MM.1S (cell line): ENCODE data around the gene ABCB4.

Experiments used
- DNase-seq: peaks from one replicate; pipeline ENCODE4 v3.0.0-alpha.2; 2015
- H2AFZ ChIP-seq: fragments of 300-600 bp; sonication (generic); 2 replicates; pipeline ENCODE4 v1.6.0; 2016; ENCODE audit warnings: antibody characterized with exemption, low read length
- H3F3A ChIP-seq: fragments of 300-600 bp; sonication (generic); 2 replicates; pipeline ENCODE4 v1.6.1; 2016; ENCODE audit warnings: mild to moderate bottlenecking, antibody characterized with exemption, low read length, moderate library complexity, mixed read lengths; ENCODE audit not compliant: insufficient read depth
- H3K27ac ChIP-seq: fragments of 300-600 bp; sonication (generic); 2 replicates; pipeline ENCODE4 v1.5.1; 2016; ENCODE audit warnings: mild to moderate bottlenecking, low read length
- H3K27me3 ChIP-seq: fragments of 300-600 bp; sonication (generic); replicated peaks from 2 replicates; pipeline ENCODE4 v1.6.0; 2016; ENCODE audit warnings: low read length; ENCODE audit not compliant: insufficient read depth
- H3K36me3 ChIP-seq: fragments of 300-600 bp; sonication (generic); replicated peaks from 2 replicates; pipeline ENCODE4 v1.6.1; 2016; ENCODE audit warnings: mild to moderate bottlenecking, low read length, mixed read lengths; ENCODE audit not compliant: insufficient read depth
- H3K4me1 ChIP-seq: fragments of 300-600 bp; sonication (generic); 2 replicates; pipeline ENCODE4 v1.6.1; 2016; ENCODE audit warnings: low read length, mixed read lengths
- H3K4me2 ChIP-seq: fragments of 300-600 bp; sonication (generic); 2 replicates; pipeline ENCODE4 v1.6.0; 2016; ENCODE audit warnings: low read depth, low read length
- H3K4me3 ChIP-seq: fragments of 300-600 bp; sonication (generic); 2 replicates; pipeline ENCODE4 v1.5.1; 2016; ENCODE audit warnings: low read length, mixed read lengths
- H3K79me2 ChIP-seq: fragments of 300-600 bp; sonication (generic); 2 replicates; pipeline ENCODE4 v1.6.1; 2016; ENCODE audit warnings: mixed run types, low read length, mixed read lengths
- H3K9ac ChIP-seq: fragments of 300-600 bp; sonication (generic); 2 replicates; pipeline ENCODE4 v1.6.1; 2016; ENCODE audit warnings: low read length, mixed read lengths
- H3K9me2 ChIP-seq: fragments of 300-600 bp; sonication (generic); replicated peaks from 2 replicates; pipeline ENCODE4 v1.6.1; 2016; ENCODE audit warnings: mild to moderate bottlenecking, low read length, mixed read lengths; ENCODE audit not compliant: insufficient read depth
- H3K9me3 ChIP-seq: fragments of 300-600 bp; sonication (generic); replicated peaks from 2 replicates; pipeline ENCODE4 v1.6.1; 2016; ENCODE audit warnings: mild to moderate bottlenecking, low read length, mixed read lengths; ENCODE audit not compliant: insufficient read depth
- H4K20me1 ChIP-seq: fragments of 300-600 bp; sonication (generic); 2 replicates; pipeline ENCODE4 v1.6.1; 2016; ENCODE audit warnings: mild to moderate bottlenecking, low read length, moderate library complexity, mixed read lengths; ENCODE audit not compliant: insufficient read depth
- EZH2 ChIP-seq: fragments of 300-600 bp; sonication (generic); optimal IDR thresholded peaks from 2 replicates; pipeline ENCODE3; 2017; ENCODE audit warnings: low read depth, mild to moderate bottlenecking, antibody characterized with exemption, low read length, mixed read lengths
- EZH2phosphoT487 ChIP-seq: fragments of 300-600 bp; sonication (generic); IDR thresholded peaks from 2 replicates; pipeline ENCODE4 v1.6.1; 2018; ENCODE audit warnings: antibody characterized with exemption, low read length
- TF ChIP-seq, protein P1 (sequence below): fragments of 300-600 bp; sonication (generic); IDR thresholded peaks from 2 replicates; pipeline ENCODE4 v1.5.1; 2016; ENCODE audit warnings: antibody characterized with exemption, low read length, mixed read lengths

ABCB4 gene

DNA sequence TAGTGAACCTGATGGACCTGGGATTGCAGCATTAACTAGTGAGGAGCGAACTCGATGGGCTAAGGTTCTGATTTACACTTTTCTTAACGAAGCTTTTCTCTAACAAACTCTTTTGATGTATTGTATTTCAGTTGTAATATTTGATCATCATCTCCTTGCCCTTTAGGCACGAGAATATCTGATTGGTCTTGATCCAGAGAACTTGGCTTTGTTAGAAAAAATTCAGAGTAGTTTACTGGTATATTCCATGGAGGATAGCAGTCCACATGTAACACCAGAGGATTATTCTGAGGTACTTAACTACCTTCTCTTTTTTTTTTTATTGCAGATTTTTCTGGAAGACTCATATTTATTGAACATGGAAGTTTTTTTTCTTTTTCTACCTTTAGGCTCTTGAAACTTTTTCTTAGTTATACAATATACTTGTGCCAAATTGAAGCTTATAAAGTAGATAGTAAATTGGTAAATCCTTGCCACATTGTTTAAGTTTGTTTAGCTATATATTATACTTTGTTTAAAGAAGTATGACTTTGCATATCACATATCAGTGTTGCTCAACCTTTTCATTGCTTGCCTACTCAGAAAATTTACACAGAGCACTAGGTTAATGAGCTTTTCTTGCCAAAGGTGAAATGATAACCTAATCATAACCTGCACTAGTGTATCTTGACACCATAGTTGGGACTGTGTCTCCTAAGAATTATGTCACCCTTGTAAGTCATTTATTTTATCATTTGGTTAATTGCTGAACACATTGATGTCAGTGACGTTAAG, 99.6 kb downstream of the ABCB4 start:
- Histone ChIP-seq H3K4me3 (no peak overlapping the region), H3K4me2 (no peak overlapping the region)

DNA sequence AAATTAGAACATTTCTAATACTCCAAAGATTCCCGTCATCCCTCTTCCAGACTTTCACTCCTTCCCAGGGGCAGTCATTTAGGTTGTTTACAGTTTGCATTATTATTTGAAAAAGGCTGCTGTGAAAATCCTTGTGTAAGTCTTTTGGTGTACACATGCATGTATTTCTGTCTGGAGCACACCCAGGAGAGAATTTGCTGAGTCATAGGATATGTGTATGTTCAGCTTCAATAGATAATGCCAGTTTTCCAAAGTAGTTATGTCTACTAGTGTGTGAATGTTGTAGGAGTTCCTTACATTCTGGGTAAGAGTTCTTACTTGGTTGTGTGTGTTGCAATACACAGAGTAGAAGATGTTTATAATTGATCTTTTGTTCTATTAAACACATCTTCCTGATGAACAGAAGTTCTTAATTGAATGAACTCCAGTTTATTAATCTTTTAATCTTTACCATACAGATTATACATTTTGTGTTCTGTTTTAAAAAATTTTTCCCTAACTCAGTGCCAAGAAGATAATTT, 104.8 kb downstream of the ABCB4 start:
- no peaks in the 10 kb centered on the region for H3K27me3 ChIP-seq
- H3K9me2 ChIP-seq: no peaks in the 10 kb centered on the region
- H3K79me2 ChIP-seq: no peaks in the 10 kb centered on the region
- H3K9me3 ChIP-seq: no peaks in the 10 kb centered on the region
- H3K4me1 ChIP-seq: no peaks in the 10 kb centered on the region
- H3K4me3 ChIP-seq: no peak overlapping the region
- H3K4me2 ChIP-seq: no peak overlapping the region
- H3F3A ChIP-seq: no peaks in the 10 kb centered on the region
- H4K20me1 ChIP-seq: no peaks in the 10 kb centered on the region
- DNase-seq: no peak
- H3K36me3 ChIP-seq: no peaks in the 10 kb centered on the region
- no peak overlapping the region for H3K9ac ChIP-seq
- no peak overlapping the region for H3K27ac ChIP-seq
- no peak overlapping the region for H2AFZ ChIP-seq
- TF ChIP-seq EZH2: no peak
- no peak for TF ChIP-seq EZH2phosphoT487
- TF ChIP-seq, protein P1, sequence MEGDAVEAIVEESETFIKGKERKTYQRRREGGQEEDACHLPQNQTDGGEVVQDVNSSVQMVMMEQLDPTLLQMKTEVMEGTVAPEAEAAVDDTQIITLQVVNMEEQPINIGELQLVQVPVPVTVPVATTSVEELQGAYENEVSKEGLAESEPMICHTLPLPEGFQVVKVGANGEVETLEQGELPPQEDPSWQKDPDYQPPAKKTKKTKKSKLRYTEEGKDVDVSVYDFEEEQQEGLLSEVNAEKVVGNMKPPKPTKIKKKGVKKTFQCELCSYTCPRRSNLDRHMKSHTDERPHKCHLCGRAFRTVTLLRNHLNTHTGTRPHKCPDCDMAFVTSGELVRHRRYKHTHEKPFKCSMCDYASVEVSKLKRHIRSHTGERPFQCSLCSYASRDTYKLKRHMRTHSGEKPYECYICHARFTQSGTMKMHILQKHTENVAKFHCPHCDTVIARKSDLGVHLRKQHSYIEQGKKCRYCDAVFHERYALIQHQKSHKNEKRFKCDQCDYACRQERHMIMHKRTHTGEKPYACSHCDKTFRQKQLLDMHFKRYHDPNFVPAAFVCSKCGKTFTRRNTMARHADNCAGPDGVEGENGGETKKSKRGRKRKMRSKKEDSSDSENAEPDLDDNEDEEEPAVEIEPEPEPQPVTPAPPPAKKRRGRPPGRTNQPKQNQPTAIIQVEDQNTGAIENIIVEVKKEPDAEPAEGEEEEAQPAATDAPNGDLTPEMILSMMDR: no peak

More for the DNA sequence above, 99.6 kb downstream of the ABCB4 start:
- DNase-seq: no peak
- H4K20me1 ChIP-seq: no peaks in the 10 kb centered on the region
- no peaks in the 10 kb centered on the region for H3K4me1 ChIP-seq
- no peak overlapping the region for H3K27ac ChIP-seq
- no peaks in the 10 kb centered on the region for H3K79me2 ChIP-seq
- no peaks in the 10 kb centered on the region for H3K9me3 ChIP-seq
- TF ChIP-seq EZH2phosphoT487 (no peak), EZH2 (no peak)
- TF ChIP-seq, protein P1: no peak
- no peaks in the 10 kb centered on the region for H3K36me3 ChIP-seq
- no peaks in the 10 kb centered on the region for H3K9me2 ChIP-seq
- H3K27me3 ChIP-seq: no peaks in the 10 kb centered on the region
- no peak overlapping the region for H3K9ac ChIP-seq
- no peak overlapping the region for H2AFZ ChIP-seq
- no peaks in the 10 kb centered on the region for H3F3A ChIP-seq

DNA sequence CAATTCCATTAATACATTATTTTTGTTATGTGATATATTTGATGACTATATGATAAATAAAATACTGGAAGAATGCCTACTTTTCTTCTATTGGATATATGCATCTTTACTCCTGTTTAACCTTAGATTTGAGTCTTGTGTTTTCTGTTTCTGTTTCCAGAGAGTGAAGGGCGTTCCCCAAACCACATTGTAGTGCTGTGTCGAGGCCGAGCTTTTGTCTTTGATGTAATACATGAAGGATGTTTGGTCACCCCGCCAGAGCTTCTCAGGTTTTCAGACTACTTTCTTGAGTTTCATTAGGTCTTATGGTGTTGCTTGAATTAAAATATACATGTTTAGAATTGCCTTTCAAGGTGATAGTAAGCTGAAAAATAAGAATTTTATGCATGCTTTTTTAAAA, 106.3 kb downstream of the ABCB4 start:
- Histone ChIP-seq H3K4me2 (no peak overlapping the region), H3K79me2 (no peaks in the 10 kb centered on the region)
- TF ChIP-seq, protein P1: no peak
- TF ChIP-seq EZH2phosphoT487 (no peak), EZH2 (no peak)

More for the DNA sequence above, 106.3 kb downstream of the ABCB4 start:
- no peak overlapping the region for H3K9ac ChIP-seq
- H3F3A ChIP-seq: no peaks in the 10 kb centered on the region
- no peaks in the 10 kb centered on the region for H3K9me2 ChIP-seq
- H3K9me3 ChIP-seq: no peaks in the 10 kb centered on the region
- no peak overlapping the region for H3K4me3 ChIP-seq
- no peaks in the 10 kb centered on the region for H3K4me1 ChIP-seq
- H2AFZ ChIP-seq: no peak overlapping the region
- peak; percentile 34 for DNase-seq
- no peak overlapping the region for H3K27ac ChIP-seq
- no peaks in the 10 kb centered on the region for H3K27me3 ChIP-seq
- H4K20me1 ChIP-seq: no peaks in the 10 kb centered on the region
- no peaks in the 10 kb centered on the region for H3K36me3 ChIP-seq
